GM12875 (cell line): Measurements from ENCODE around the gene TRIM72.
"Not testable (repeated sequence)": the region's sequence is repeated elsewhere in the genome, so short reads cannot be mapped to it uniquely, and the experiment has no call there.

ENCODE experiments used
- H3K4me3 ChIP-seq: one replicate; pipeline ENCODE4 v1.5.1; 2011; ENCODE audit warnings: low read depth, low read length, control low read depth
- CTCF ChIP-seq: IDR thresholded peaks from 2 replicates; pipeline ENCODE4 v1.5.1; 2011; ENCODE audit warnings: low read depth, mild to moderate bottlenecking, control low read depth, inconsistent platforms, low read length, moderate library complexity, borderline replicate concordance; ENCODE audit not compliant: insufficient read depth

The TRIM72 gene

GRCh38 chr16:31238041-31238440 is 24.1 kb downstream of the TRIM72 start:
- no peak for TF ChIP-seq CTCF
- H3K4me3 ChIP-seq: no peak overlapping the region

- no peak overlapping the region for H3K4me3 ChIP-seq
- TF ChIP-seq CTCF: no peak
These were observed 28.3 kb downstream of the TRIM72 start for GRCh38 chr16:31242206-31242605.

GRCh38 chr16:31243734-31244670 is 30.1 kb downstream of the TRIM72 start:
- no peak overlapping the region for H3K4me3 ChIP-seq
- no peak for TF ChIP-seq CTCF

GRCh38 chr16:31245598-31245997 is 31.7 kb downstream of the TRIM72 start:
- not testable (repeated sequence) for H3K4me3 ChIP-seq

- TF ChIP-seq CTCF: no peak
These were observed 32.4 kb downstream of the TRIM72 start for GRCh38 chr16:31246296-31246695.

GRCh38 chr16:31248344-31248743 is 34.4 kb downstream of the TRIM72 start:
- H3K4me3 ChIP-seq: no peak overlapping the region
- no peak for TF ChIP-seq CTCF

More at GRCh38 chr16:31246296-31246695, 32.4 kb downstream of the TRIM72 start:
- H3K4me3 ChIP-seq: no peak overlapping the region

- no peak for TF ChIP-seq CTCF
- no peak overlapping the region for H3K4me3 ChIP-seq
These were observed 37.0 kb downstream of the TRIM72 start for GRCh38 chr16:31250782-31251384.
